ENCODE results near the gene VTN.

The VTN gene

GRCh38 chr17:28370035-28370743, at the start of gene VTN:
Gene VTN, minus strand, starts transcription at chr17:28370307. Its CDS starts 104 bp downstream, at chr17:28370203.
- DNase-seq (ENCODE audit: low read depth) = no peak

GRCh38 chr17:28416703-28417311, 46.7 kb upstream of the VTN start:
- DNase-seq (ENCODE audit: low read depth) = no peak

GRCh38 chr17:28415886-28416285, 45.8 kb upstream of the VTN start:
- no peak for DNase-seq (ENCODE audit: low read depth)

GRCh38 chr17:28413804-28414203, 43.7 kb upstream of the VTN start:
- no peak for DNase-seq (ENCODE audit: low read depth)

GRCh38 chr17:28412099-28412498, 42.0 kb upstream of the VTN start:
- no peak for DNase-seq (ENCODE audit: low read depth)

- no peak for DNase-seq (ENCODE audit: low read depth)
These were observed 37.8 kb upstream of the VTN start for GRCh38 chr17:28407974-28408306.

- DNase-seq (ENCODE audit: low read depth) = no peak
These were observed 37.2 kb upstream of the VTN start for GRCh38 chr17:28407130-28407973.

- no peak for DNase-seq (ENCODE audit: low read depth)
These were observed 36.3 kb upstream of the VTN start for GRCh38 chr17:28406473-28406814.

GRCh38 chr17:28405632-28406472, 35.7 kb upstream of the VTN start, which contains the start of gene SLC46A1:
Gene SLC46A1, minus strand, starts transcription at chr17:28406212. Its CDS starts 98 bp downstream, at chr17:28406114.
- DNase-seq (ENCODE audit: low read depth) = no peak

GRCh38 chr17:28404812-28405570, 34.9 kb upstream of the VTN start:
- DNase-seq (ENCODE audit: low read depth) = no peak

GRCh38 chr17:28404461-28404811, 34.3 kb upstream of the VTN start:
- DNase-seq (ENCODE audit: low read depth) = no peak

- DNase-seq (ENCODE audit: low read depth) = no peak
These were observed 33.9 kb upstream of the VTN start for GRCh38 chr17:28404007-28404406.

GRCh38 chr17:28402844-28403243, 32.7 kb upstream of the VTN start:
- no peak for DNase-seq (ENCODE audit: low read depth)

GRCh38 chr17:28402224-28402630, 32.1 kb upstream of the VTN start:
- no peak for DNase-seq (ENCODE audit: low read depth)

GRCh38 chr17:28399808-28400207, 29.7 kb upstream of the VTN start:
- DNase-seq (ENCODE audit: low read depth) = no peak

GRCh38 chr17:28398280-28398981, 28.3 kb upstream of the VTN start:
- DNase-seq (ENCODE audit: low read depth) = no peak

GRCh38 chr17:28397687-28398279, 27.7 kb upstream of the VTN start:
- DNase-seq (ENCODE audit: low read depth) = no peak

- no peak for DNase-seq (ENCODE audit: low read depth)
These were observed 27.2 kb upstream of the VTN start for GRCh38 chr17:28397275-28397674.

- no peak for DNase-seq (ENCODE audit: low read depth)
These were observed 26.6 kb upstream of the VTN start for GRCh38 chr17:28396635-28397239.

- DNase-seq (ENCODE audit: low read depth) = no peak
These were observed 25.9 kb upstream of the VTN start for GRCh38 chr17:28395968-28396367.
